ENCODE results near the gene ADAMTS5.

The ADAMTS5 gene

GRCh38 chr21:26965040-26965906 is 1.6 kb downstream of the ADAMTS5 start:
- H3K27me3 ChIP-seq (ENCODE audit: control insufficient read depth in 1 of 2, insufficient read depth in 2 of 2, low read length in 2 of 2) = peaks cover 0 to 13% of the 10 kb centered on the region in 2 donors
- peak overlapping the region; percentile 19 for H3K27ac ChIP-seq (ENCODE audit: low read depth, low read length)
- H3K4me3 ChIP-seq (ENCODE audit: low read depth in 1 of 2, low read length in 2 of 2) = peak overlapping the region; percentile 71 to 72
- no peaks in the 10 kb centered on the region for H3K9me3 ChIP-seq (ENCODE audit: low read length)
- no peak overlapping the region for H3K9ac ChIP-seq (ENCODE audit: low read length)
- H3K4me1 ChIP-seq (ENCODE audit: insufficient read depth, low read length) = peaks cover 4% of the 10 kb centered on the region
- no peaks in the 10 kb centered on the region for H3K36me3 ChIP-seq (ENCODE audit: insufficient read depth, low read length)

GRCh38 chr21:26964170-26964778 is 2.6 kb downstream of the ADAMTS5 start:
- peaks cover 0 to 13% of the 10 kb centered on the region in 2 donors for H3K27me3 ChIP-seq (ENCODE audit: control insufficient read depth in 1 of 2, insufficient read depth in 2 of 2, low read length in 2 of 2)
- peaks cover 4% of the 10 kb centered on the region for H3K4me1 ChIP-seq (ENCODE audit: insufficient read depth, low read length)
- no peak overlapping the region for H3K9ac ChIP-seq (ENCODE audit: low read length)
- H3K27ac ChIP-seq (ENCODE audit: low read depth, low read length) = peak overlapping the region; percentile 8
- peak overlapping the region; percentile 17 to 71 for H3K4me3 ChIP-seq (ENCODE audit: low read depth in 1 of 2, low read length in 2 of 2)
- no peaks in the 10 kb centered on the region for H3K36me3 ChIP-seq (ENCODE audit: insufficient read depth, low read length)
- no peaks in the 10 kb centered on the region for H3K9me3 ChIP-seq (ENCODE audit: low read length)

GRCh38 chr21:26962621-26963181 is 4.2 kb downstream of the ADAMTS5 start:
- peak overlapping the region in 1 of 2 donors; percentile 10 for H3K4me3 ChIP-seq (ENCODE audit: low read depth in 1 of 2, low read length in 2 of 2)
- no peaks in the 10 kb centered on the region for H3K9me3 ChIP-seq (ENCODE audit: low read length)
- peaks cover 4% of the 10 kb centered on the region for H3K4me1 ChIP-seq (ENCODE audit: insufficient read depth, low read length)
- no peaks in the 10 kb centered on the region for H3K36me3 ChIP-seq (ENCODE audit: insufficient read depth, low read length)
- H3K27me3 ChIP-seq (ENCODE audit: control insufficient read depth in 1 of 2, insufficient read depth in 2 of 2, low read length in 2 of 2) = peaks cover 0 to 13% of the 10 kb centered on the region in 2 donors
- H3K27ac ChIP-seq (ENCODE audit: low read depth, low read length) = no peak overlapping the region
- H3K9ac ChIP-seq (ENCODE audit: low read length) = no peak overlapping the region

GRCh38 chr21:26961698-26962097 is 5.2 kb downstream of the ADAMTS5 start:
- H3K36me3 ChIP-seq (ENCODE audit: insufficient read depth, low read length) = no peaks in the 10 kb centered on the region
- no peak overlapping the region for H3K27ac ChIP-seq (ENCODE audit: low read depth, low read length)
- peaks cover 0 to 13% of the 10 kb centered on the region in 2 donors for H3K27me3 ChIP-seq (ENCODE audit: control insufficient read depth in 1 of 2, insufficient read depth in 2 of 2, low read length in 2 of 2)
- no peaks in the 10 kb centered on the region for H3K9me3 ChIP-seq (ENCODE audit: low read length)
- peaks cover 4% of the 10 kb centered on the region for H3K4me1 ChIP-seq (ENCODE audit: insufficient read depth, low read length)
- no peak overlapping the region for H3K4me3 ChIP-seq (ENCODE audit: low read depth in 1 of 2, low read length in 2 of 2)
- H3K9ac ChIP-seq (ENCODE audit: low read length) = no peak overlapping the region

- Histone ChIP-seq H3K36me3 (ENCODE audit: insufficient read depth, low read length) (no peaks in the 10 kb centered on the region), H3K9ac (ENCODE audit: low read length) (no peak overlapping the region), H3K9me3 (ENCODE audit: low read length) (no peaks in the 10 kb centered on the region), H3K4me1 (ENCODE audit: insufficient read depth, low read length) (peaks cover 4% of the 10 kb centered on the region), H3K27me3 (ENCODE audit: control insufficient read depth in 1 of 2, insufficient read depth in 2 of 2, low read length in 2 of 2) (no peaks in the 10 kb centered on the region), H3K4me3 (ENCODE audit: low read depth in 1 of 2, low read length in 2 of 2) (no peak overlapping the region), H3K27ac (ENCODE audit: low read depth, low read length) (no peak overlapping the region)
Measured at GRCh38 chr21:26958788-26959187, 8.1 kb downstream of the ADAMTS5 start.

GRCh38 chr21:26956813-26957212 is 10.1 kb downstream of the ADAMTS5 start:
- no peaks in the 10 kb centered on the region for H3K36me3 ChIP-seq (ENCODE audit: insufficient read depth, low read length)
- no peak overlapping the region for H3K27ac ChIP-seq (ENCODE audit: low read depth, low read length)
- no peaks in the 10 kb centered on the region for H3K27me3 ChIP-seq (ENCODE audit: control insufficient read depth in 1 of 2, insufficient read depth in 2 of 2, low read length in 2 of 2)
- no peaks in the 10 kb centered on the region for H3K4me1 ChIP-seq (ENCODE audit: insufficient read depth, low read length)
- no peak overlapping the region for H3K4me3 ChIP-seq (ENCODE audit: low read depth in 1 of 2, low read length in 2 of 2)
- no peaks in the 10 kb centered on the region for H3K9me3 ChIP-seq (ENCODE audit: low read length)
- H3K9ac ChIP-seq (ENCODE audit: low read length) = no peak overlapping the region

- H3K4me1 ChIP-seq (ENCODE audit: insufficient read depth, low read length) = no peaks in the 10 kb centered on the region
- no peak overlapping the region for H3K4me3 ChIP-seq (ENCODE audit: low read depth in 1 of 2, low read length in 2 of 2)
- H3K27me3 ChIP-seq (ENCODE audit: control insufficient read depth in 1 of 2, insufficient read depth in 2 of 2, low read length in 2 of 2) = no peaks in the 10 kb centered on the region
Measured at GRCh38 chr21:26956216-26956615, 10.7 kb downstream of the ADAMTS5 start.

GRCh38 chr21:26954662-26955121 is 12.2 kb downstream of the ADAMTS5 start:
- Histone ChIP-seq H3K4me3 (ENCODE audit: low read depth in 1 of 2, low read length in 2 of 2) (no peak overlapping the region), H3K27ac (ENCODE audit: low read depth, low read length) (no peak overlapping the region), H3K4me1 (ENCODE audit: insufficient read depth, low read length) (no peaks in the 10 kb centered on the region), H3K9me3 (ENCODE audit: low read length) (no peaks in the 10 kb centered on the region), H3K27me3 (ENCODE audit: control insufficient read depth in 1 of 2, insufficient read depth in 2 of 2, low read length in 2 of 2) (no peaks in the 10 kb centered on the region), H3K36me3 (ENCODE audit: insufficient read depth, low read length) (no peaks in the 10 kb centered on the region), H3K9ac (ENCODE audit: low read length) (no peak overlapping the region)

More at GRCh38 chr21:26956216-26956615, 10.7 kb downstream of the ADAMTS5 start:
- H3K36me3 ChIP-seq (ENCODE audit: insufficient read depth, low read length) = no peaks in the 10 kb centered on the region
- H3K27ac ChIP-seq (ENCODE audit: low read depth, low read length) = no peak overlapping the region
- no peak overlapping the region for H3K9ac ChIP-seq (ENCODE audit: low read length)
- no peaks in the 10 kb centered on the region for H3K9me3 ChIP-seq (ENCODE audit: low read length)

GRCh38 chr21:26952374-26953066 is 14.4 kb downstream of the ADAMTS5 start:
- no peaks in the 10 kb centered on the region for H3K4me1 ChIP-seq (ENCODE audit: insufficient read depth, low read length)
- H3K27ac ChIP-seq (ENCODE audit: low read depth, low read length) = no peak overlapping the region
- no peaks in the 10 kb centered on the region for H3K36me3 ChIP-seq (ENCODE audit: insufficient read depth, low read length)
- H3K4me3 ChIP-seq (ENCODE audit: low read depth in 1 of 2, low read length in 2 of 2) = no peak overlapping the region
- H3K9me3 ChIP-seq (ENCODE audit: low read length) = no peaks in the 10 kb centered on the region
- no peaks in the 10 kb centered on the region for H3K27me3 ChIP-seq (ENCODE audit: control insufficient read depth in 1 of 2, insufficient read depth in 2 of 2, low read length in 2 of 2)
- H3K9ac ChIP-seq (ENCODE audit: low read length) = no peak overlapping the region

GRCh38 chr21:26949830-26950229 is 17.1 kb downstream of the ADAMTS5 start:
- no peaks in the 10 kb centered on the region for H3K36me3 ChIP-seq (ENCODE audit: insufficient read depth, low read length)
- H3K9ac ChIP-seq (ENCODE audit: low read length) = no peak overlapping the region
- H3K4me3 ChIP-seq (ENCODE audit: low read depth in 1 of 2, low read length in 2 of 2) = no peak overlapping the region
- H3K9me3 ChIP-seq (ENCODE audit: low read length) = no peaks in the 10 kb centered on the region
- H3K27me3 ChIP-seq (ENCODE audit: control insufficient read depth in 1 of 2, insufficient read depth in 2 of 2, low read length in 2 of 2) = no peaks in the 10 kb centered on the region
- H3K4me1 ChIP-seq (ENCODE audit: insufficient read depth, low read length) = no peaks in the 10 kb centered on the region
- no peak overlapping the region for H3K27ac ChIP-seq (ENCODE audit: low read depth, low read length)

- Histone ChIP-seq H3K4me1 (ENCODE audit: insufficient read depth, low read length) (no peaks in the 10 kb centered on the region), H3K9me3 (ENCODE audit: low read length) (no peaks in the 10 kb centered on the region), H3K4me3 (ENCODE audit: low read depth in 1 of 2, low read length in 2 of 2) (no peak overlapping the region), H3K27ac (ENCODE audit: low read depth, low read length) (no peak overlapping the region), H3K27me3 (ENCODE audit: control insufficient read depth in 1 of 2, insufficient read depth in 2 of 2, low read length in 2 of 2) (no peaks in the 10 kb centered on the region), H3K9ac (ENCODE audit: low read length) (no peak overlapping the region), H3K36me3 (ENCODE audit: insufficient read depth, low read length) (no peaks in the 10 kb centered on the region)
Measured at GRCh38 chr21:26948194-26948593, 18.7 kb downstream of the ADAMTS5 start.

All from muscle layer of colon (tissue), 2 donors.